ENCODE data around the gene CNOT9.
"Not testable (repeated sequence)": the region's sequence is repeated elsewhere in the genome, so short reads cannot be mapped to it uniquely, and the experiment has no call there.

The CNOT9 gene

DNA sequence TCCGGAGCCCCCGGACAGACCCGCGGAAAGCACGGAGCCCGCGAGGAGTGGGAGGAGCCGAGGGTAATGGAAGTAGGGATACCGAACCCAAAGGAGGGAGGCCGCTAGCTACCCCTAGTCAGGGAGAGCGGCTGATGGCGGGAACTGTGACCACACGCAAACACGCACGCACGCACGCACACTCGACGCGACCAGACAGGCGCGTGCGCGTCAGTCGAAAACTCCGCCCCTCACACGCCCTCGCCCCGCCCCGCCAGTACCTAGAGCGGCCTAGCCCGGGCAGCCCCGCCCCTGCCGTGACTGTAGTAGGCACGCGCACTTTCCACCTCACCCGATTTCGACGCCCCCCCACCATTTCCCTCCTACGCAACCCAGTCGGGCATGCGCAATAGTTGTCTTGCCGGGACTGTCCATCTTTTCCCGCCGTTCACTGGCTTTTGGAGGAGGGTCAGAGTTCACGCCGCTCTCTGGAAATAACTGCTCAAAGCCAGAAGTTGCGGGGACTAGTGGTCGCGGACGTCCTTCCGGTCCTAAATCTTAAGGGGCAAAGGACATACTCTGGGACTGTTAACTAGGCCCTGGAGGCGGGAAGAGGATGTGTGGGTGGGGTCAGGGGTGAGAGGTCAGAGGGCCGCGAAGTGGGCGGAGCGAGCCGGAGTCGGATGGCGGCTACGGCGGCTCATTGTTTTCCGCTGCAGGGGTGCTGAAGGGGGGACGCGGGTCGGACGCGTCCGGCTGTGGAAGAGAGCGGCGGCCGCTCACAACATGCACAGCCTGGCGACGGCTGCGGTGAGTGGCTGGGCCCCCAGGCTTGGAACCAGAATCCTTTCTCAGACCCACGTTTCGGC lies at the start of gene CNOT9, which contains the start of gene USP37:
TSS of gene CNOT9 (plus strand) at position 650 of the 848 bp plus-strand sequence. CDS start at position 766, 116 bp downstream.
TSS of gene USP37 (minus strand) at position 162 of the 848 bp plus-strand sequence. CDS start 9,698 bp downstream, outside the sequence.
- peak; percentile 97 for DNase-seq (ENCODE audit: extremely low read depth, low read depth)
- TF ChIP-seq, protein P1, sequence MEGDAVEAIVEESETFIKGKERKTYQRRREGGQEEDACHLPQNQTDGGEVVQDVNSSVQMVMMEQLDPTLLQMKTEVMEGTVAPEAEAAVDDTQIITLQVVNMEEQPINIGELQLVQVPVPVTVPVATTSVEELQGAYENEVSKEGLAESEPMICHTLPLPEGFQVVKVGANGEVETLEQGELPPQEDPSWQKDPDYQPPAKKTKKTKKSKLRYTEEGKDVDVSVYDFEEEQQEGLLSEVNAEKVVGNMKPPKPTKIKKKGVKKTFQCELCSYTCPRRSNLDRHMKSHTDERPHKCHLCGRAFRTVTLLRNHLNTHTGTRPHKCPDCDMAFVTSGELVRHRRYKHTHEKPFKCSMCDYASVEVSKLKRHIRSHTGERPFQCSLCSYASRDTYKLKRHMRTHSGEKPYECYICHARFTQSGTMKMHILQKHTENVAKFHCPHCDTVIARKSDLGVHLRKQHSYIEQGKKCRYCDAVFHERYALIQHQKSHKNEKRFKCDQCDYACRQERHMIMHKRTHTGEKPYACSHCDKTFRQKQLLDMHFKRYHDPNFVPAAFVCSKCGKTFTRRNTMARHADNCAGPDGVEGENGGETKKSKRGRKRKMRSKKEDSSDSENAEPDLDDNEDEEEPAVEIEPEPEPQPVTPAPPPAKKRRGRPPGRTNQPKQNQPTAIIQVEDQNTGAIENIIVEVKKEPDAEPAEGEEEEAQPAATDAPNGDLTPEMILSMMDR (IDR thresholded peaks at IDR 0.05; ENCODE audit: low read depth, low read length) = no peak

- TF ChIP-seq, protein P1 (IDR thresholded peaks at IDR 0.05; ENCODE audit: low read depth, low read length) = no peak
- no peak for DNase-seq (ENCODE audit: extremely low read depth, low read depth)
These were observed 49.8 kb upstream of the CNOT9 start for GRCh38 chr2:218518876-218519275.

DNA sequence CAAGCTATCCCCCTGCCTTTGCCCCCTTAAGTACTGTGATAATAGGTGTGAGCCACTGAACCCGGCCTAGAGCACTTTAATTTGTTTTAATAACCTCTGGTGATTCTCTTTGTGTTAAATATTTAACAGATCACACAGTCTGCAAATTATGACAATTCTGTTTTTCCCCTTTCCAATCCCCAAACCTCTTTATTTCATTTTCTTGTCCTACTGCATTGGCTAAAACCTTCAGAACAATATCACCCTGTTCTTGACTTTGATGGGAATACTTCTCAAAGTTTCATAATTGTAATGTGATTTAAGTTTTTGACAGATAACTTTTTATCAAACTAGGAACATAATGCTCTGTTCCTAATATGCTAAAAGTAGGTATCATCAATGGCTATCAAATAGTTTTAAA lies 45.0 kb upstream of the CNOT9 start:
- TF ChIP-seq, protein P1 (IDR thresholded peaks at IDR 0.05; ENCODE audit: low read depth, low read length) = no peak

GRCh38 chr2:218528409-218528808 lies 40.2 kb upstream of the CNOT9 start:
- not testable (repeated sequence) for DNase-seq (ENCODE audit: extremely low read depth, low read depth)

More for the DNA sequence above, 45.0 kb upstream of the CNOT9 start:
- no peak for DNase-seq (ENCODE audit: extremely low read depth, low read depth)

- TF ChIP-seq, protein P1 (IDR thresholded peaks at IDR 0.05; ENCODE audit: low read depth, low read length) = no peak
- DNase-seq (ENCODE audit: extremely low read depth, low read depth) = no peak
These were observed 38.6 kb upstream of the CNOT9 start for GRCh38 chr2:218529990-218530389.

GRCh38 chr2:218536804-218537494 lies 31.7 kb upstream of the CNOT9 start:
- TF ChIP-seq, protein P1 (IDR thresholded peaks at IDR 0.05; ENCODE audit: low read depth, low read length) = no peak

DNA sequence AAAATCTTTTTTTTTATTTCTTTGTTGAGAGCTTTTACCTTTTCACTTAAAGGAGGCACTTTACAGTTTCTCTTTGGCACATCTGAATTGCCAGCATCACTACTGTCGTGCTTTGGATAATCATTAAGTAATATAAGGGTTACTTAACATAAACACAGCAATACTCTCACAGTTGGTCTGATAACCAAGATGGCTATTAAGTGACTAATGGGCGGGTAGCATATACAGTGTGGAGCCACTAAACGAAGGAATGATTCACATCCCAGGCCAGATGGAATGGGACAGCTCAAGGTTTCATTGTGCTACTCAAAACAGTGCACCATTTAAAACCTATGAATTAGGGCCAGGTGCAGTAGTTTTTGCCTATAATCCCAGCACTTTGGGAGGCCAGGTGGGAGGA lies 28.6 kb upstream of the CNOT9 start:
- TF ChIP-seq, protein P1 (IDR thresholded peaks at IDR 0.05; ENCODE audit: low read depth, low read length) = no peak

More at GRCh38 chr2:218536804-218537494, 31.7 kb upstream of the CNOT9 start:
- DNase-seq (ENCODE audit: extremely low read depth, low read depth) = no peak

More for the DNA sequence above, 28.6 kb upstream of the CNOT9 start:
- DNase-seq (ENCODE audit: extremely low read depth, low read depth) = no peak

Measured in AG09319 (cell line).